PC-9 (cell line): ENCODE results near the gene COL4A6.
"Not testable (repeated sequence)": the region's sequence is repeated elsewhere in the genome, so short reads cannot be mapped to it uniquely, and the experiment has no call there.

Source experiments
- CTCF ChIP-seq: fragments of 200-600 bp; sonication (generic); conservative IDR thresholded peaks from 2 replicates; pipeline ENCODE4 v1.6.1; 2017; ENCODE audit warnings: mixed run types, antibody characterized with exemption, mild to moderate bottlenecking, moderate library complexity
- EZH2 ChIP-seq: fragments of 200-600 bp; sonication (generic); IDR thresholded peaks from 2 replicates; pipeline ENCODE4 v1.8.0; 2017; ENCODE audit warnings: antibody characterized with exemption, low read depth

- not testable (repeated sequence) for TF ChIP-seq EZH2, CTCF
Observed at GRCh38 chrX:108375591-108375990, 62.6 kb downstream of the COL4A6 start.
